ENCODE measurements around the gene NUP210L.

GRCh38 chr1:153985941-153986761 is 168.7 kb downstream of the NUP210L start, which contains the start of gene RAB13:
- no peak for TF ChIP-seq CTCF (IDR thresholded peaks at IDR 0.05; ENCODE audit: insufficient read depth, low read depth, low read length)
- no peak for TF ChIP-seq EZH2 (IDR thresholded peaks at IDR 0.05; ENCODE audit: insufficient read depth, low read length)
